Ovary (tissue), 9 donors: Measurements from ENCODE around the gene PARD3. TPM values are rescaled to one million over a fixed set of nuclear protein-coding genes. Genes with fewer than 3 reads are reported as not detected.

Experiments used
- DNase-seq, 5 donors: peaks; one replicate each; pipeline ENCODE4 v3.0.0-alpha.2; 2019 to 2020
- H3K27ac ChIP-seq, 2 donors: fragments of 200-600 bp; one replicate each; pipeline versions ENCODE4 v1.5.1 to v1.8.0; 2019 to 2022
- H3K27me3 ChIP-seq: fragments of 200-600 bp; one replicate; pipeline ENCODE4 v1.8.0; 2022
- H3K36me3 ChIP-seq: fragments of 200-600 bp; sonication (generic); one replicate; pipeline ENCODE4 v1.5.1; 2019
- H3K4me1 ChIP-seq: one replicate; pipeline ENCODE4 v1.8.1; 2013; ENCODE audit warnings: mild to moderate bottlenecking, moderate library complexity; ENCODE audit not compliant: insufficient read depth
- H3K4me3 ChIP-seq: fragments of 200-600 bp; sonication (generic); one replicate; pipeline ENCODE4 v1.5.1; 2017
- H3K9me3 ChIP-seq, 2 donors: fragments of 200-600 bp in 1 of 2; sonication (generic) in 1 of 2; one replicate each; pipeline versions ENCODE4 v1.5.1 to v1.8.1; 2013 to 2019; ENCODE audit warnings: mild to moderate bottlenecking in 1 of 2, moderate library complexity in 1 of 2
- EP300 ChIP-seq: sonication (generic); formaldehyde crosslinking; IDR thresholded peaks from one replicate; pipeline ENCODE4 v1.6.1; 2017; ENCODE audit warnings: antibody characterized with exemption
- POLR2A ChIP-seq: fragments of 450-650 bp; IDR thresholded peaks from one replicate; pipeline ENCODE4 v1.6.1; 2017; ENCODE audit warnings: antibody characterized with exemption, mild to moderate bottlenecking, moderate library complexity
- WGBS, 3 donors: extraction: QIAGEN DNeasy Blood & Tissue Kit in 1 of 3; methylation state at CpG; one replicate each; pipeline versions ENCODE4 v1.1.5 to v1.1.7; 2013 to 2017; 5-methylcytosine and 5-hydroxymethylcytosine counted together
- intact Hi-C, 4 donors: fragments of 100-400 bp; cut with DNase I; formaldehyde crosslinking; loops; one replicate each; pipeline versions ENCODE4 v1.11.0 to v1.15.1; 2022 to 2023
- polyA plus RNA-seq, 2 donors: library from polyadenylated mRNA; stranded (reverse); fragments of 200-250 nt in 1 of 2; fragments of 350-450 nt in 1 of 2; fragmentation: Illumina TruSeq in 1 of 2; extraction: RNeasy Lipid Tissue Mini Kit (QIAGEN cat#74804) in 1 of 2; gene quantifications; one replicate each; pipeline ENCODE4 v1.2.3, GENCODE V29; 2013 to 2014
- total RNA-seq, 7 donors: library from RNA; depleted of rRNA in 2 of 7; stranded (reverse); fragments of >200 nt in 2 of 7; fragmentation: NEBNext Ultra II Directional in 3 of 7; extraction: Animal tissue kit (Norgen Biotek cat#: 25700) in 3 of 7; gene quantifications; one replicate each; pipeline versions ENCODE4 v1.1.0 to v1.2.4, GENCODE V29; 2016 to 2023
- TF ChIP-seq, protein P1 (sequence below), 3 donors: fragments of 450-650 bp in 2 of 3; fragments of 200-600 bp in 1 of 3; IDR thresholded peaks; one replicate each; pipeline versions ENCODE4 v1.5.1 to v1.8.0; 2016 to 2022; ENCODE audit warnings: antibody characterized with exemption in 3 of 3, mild to moderate bottlenecking in 1 of 3
- donor health status: DM: no; HTN: no; CAD: no; lungs with moderate emphysema.
- donor health status: DM: no; HTN: no; CAD: no.
- donor health status: Bipolar disorder and iron deficiency.
- donor health status: DM: yes; HTN: yes; CAD: no.
- donor health status: DM: no; HTN: no; CAD: no.
- donor health status: DM: yes; HTN: yes; CAD: no.

The PARD3 gene
- total and polyA plus RNA-seq, 9 donors = 31.8 to 92.3 (median 67.1) TPM

DNA sequence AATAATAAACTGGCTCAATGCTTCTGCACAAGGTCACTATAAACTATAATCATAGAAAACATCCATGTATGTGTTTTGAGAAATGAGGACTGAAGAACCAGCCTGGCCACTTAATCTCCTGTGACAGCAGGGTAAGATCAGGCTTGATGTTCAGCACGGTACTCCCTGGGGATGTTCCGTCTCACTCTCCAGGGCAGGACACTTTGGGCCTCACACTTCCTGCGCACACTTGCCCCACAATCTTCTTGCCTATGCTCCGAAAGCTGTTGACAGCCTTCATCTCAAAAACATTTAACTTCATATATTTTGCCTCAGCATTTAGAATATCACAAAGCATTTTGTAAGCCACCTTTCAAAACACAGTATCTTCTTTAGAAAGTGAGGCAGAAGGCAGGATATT, 92.7 kb downstream of the PARD3 start:
- no peak overlapping the region for H3K27ac ChIP-seq
- no peak for DNase-seq
- H3K4me1 ChIP-seq = peaks cover 13% of the 10 kb centered on the region
- WGBS, 3 donors = 80 to 84% (median 82%) methylated on average over 4 of the region's 4 CpGs
- no peaks in the 10 kb centered on the region for H3K27me3 ChIP-seq
- no peaks in the 10 kb centered on the region for H3K9me3 ChIP-seq
- intact Hi-C loops = loop anchor here in 1 of 4 donors (10.0 kb wide), 1 partner anchor 302 kb away; no protein-coding TSS in a partner anchor
- H3K4me3 ChIP-seq = no peak overlapping the region
- no peak for TF ChIP-seq POLR2A
- TF ChIP-seq EP300 = no peak
- H3K36me3 ChIP-seq = no peaks in the 10 kb centered on the region

DNA sequence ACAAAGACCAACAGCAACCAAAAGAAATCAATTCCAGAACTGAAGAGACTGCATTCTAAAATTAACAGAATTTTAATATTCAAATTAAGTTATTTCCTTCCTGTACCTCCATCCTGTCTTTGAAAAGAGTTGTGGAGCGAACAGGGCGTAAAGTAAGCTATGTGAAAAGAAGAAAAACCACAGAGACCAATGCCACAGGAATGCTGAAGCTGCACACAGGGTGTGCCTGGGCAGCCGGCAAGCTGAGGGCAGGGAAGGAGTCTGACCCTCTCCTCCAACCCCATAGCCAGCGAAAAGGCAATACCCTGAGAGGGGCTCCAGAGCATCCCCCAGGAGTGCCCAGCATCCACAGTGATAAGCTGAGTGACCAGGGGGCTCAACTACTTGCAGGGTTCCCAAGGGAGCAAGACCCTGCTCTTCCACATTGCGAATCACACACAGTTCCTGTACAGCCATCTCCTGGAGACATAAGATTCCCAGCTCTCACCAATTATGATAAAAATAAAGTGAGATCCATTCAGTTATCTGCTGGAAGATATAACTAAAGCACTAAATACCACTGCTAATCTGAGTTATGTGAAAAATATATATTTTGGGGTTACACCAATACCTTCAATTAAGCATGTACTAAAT, 93.8 kb downstream of the PARD3 start:
- Histone ChIP-seq H3K27ac (no peak overlapping the region), H3K36me3 (no peaks in the 10 kb centered on the region), H3K9me3 (no peaks in the 10 kb centered on the region), H3K4me1 (peaks cover 11% of the 10 kb centered on the region), H3K27me3 (no peaks in the 10 kb centered on the region), H3K4me3 (no peak overlapping the region)
- intact Hi-C loops = loop anchor here in 1 of 4 donors (10.0 kb wide), 1 partner anchor 303 kb away; no protein-coding TSS in a partner anchor
- WGBS, 3 donors = 71 to 76% (median 71%) methylated on average over 5 of the region's 5 CpGs
- DNase-seq = no peak
- TF ChIP-seq, protein P1, sequence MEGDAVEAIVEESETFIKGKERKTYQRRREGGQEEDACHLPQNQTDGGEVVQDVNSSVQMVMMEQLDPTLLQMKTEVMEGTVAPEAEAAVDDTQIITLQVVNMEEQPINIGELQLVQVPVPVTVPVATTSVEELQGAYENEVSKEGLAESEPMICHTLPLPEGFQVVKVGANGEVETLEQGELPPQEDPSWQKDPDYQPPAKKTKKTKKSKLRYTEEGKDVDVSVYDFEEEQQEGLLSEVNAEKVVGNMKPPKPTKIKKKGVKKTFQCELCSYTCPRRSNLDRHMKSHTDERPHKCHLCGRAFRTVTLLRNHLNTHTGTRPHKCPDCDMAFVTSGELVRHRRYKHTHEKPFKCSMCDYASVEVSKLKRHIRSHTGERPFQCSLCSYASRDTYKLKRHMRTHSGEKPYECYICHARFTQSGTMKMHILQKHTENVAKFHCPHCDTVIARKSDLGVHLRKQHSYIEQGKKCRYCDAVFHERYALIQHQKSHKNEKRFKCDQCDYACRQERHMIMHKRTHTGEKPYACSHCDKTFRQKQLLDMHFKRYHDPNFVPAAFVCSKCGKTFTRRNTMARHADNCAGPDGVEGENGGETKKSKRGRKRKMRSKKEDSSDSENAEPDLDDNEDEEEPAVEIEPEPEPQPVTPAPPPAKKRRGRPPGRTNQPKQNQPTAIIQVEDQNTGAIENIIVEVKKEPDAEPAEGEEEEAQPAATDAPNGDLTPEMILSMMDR (IDR thresholded peaks at IDR 0.05) = no peak
- TF ChIP-seq EP300 (no peak), POLR2A (no peak)

DNA sequence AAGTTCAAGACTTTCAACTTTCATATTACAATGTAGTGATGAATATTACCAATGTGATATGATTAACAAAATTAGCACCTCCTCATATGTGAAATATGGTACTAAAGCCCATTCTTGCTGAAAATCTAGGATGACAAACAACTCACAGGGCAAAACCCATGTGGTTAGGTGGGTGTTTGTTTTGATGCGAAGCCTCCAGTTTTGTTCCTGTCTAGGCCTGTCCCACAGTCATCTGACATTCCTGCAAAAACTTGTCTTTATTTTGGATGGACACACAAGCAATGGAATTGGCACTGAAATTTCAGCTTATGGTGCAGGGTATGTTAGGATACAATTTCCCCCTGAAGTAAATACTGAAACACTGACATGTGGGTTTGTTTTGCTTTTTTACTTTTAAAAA, 95.3 kb downstream of the PARD3 start:
- Histone ChIP-seq H3K36me3 (no peaks in the 10 kb centered on the region), H3K4me3 (no peak overlapping the region), H3K27me3 (no peaks in the 10 kb centered on the region), H3K9me3 (no peaks in the 10 kb centered on the region), H3K4me1 (peaks cover 14% of the 10 kb centered on the region), H3K27ac (no peak overlapping the region)
- no peak for TF ChIP-seq POLR2A
- TF ChIP-seq, protein P1 (IDR thresholded peaks at IDR 0.05) = no peak
- TF ChIP-seq EP300 = no peak
- DNase-seq = no peak
- WGBS, 3 donors = 95 to 100% (median 97%) methylated on average over 1 of the region's 1 CpG
- intact Hi-C loops = loop anchor here in 2 of 4 donors (10.0 kb wide), 2 partner anchors 55 to 305 kb away; no protein-coding TSS in a partner anchor

DNA sequence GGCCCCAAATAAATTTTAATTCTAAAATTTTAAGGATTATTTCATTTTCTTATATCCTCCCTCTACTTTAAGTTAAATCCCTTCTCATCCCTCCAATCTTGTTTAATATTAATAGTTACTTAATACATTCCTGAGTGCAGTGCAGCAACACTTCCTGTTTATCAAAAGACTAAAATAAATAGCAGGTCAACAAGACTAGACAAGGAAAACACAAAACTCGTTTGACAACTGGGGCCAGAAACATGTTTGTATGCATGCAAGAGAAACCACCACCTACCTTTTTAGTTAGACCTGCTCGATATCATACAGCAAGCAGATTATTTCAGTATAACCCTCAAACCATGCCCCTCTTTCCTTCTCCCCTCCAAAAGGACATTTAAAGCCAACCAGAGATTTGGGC, 95.8 kb downstream of the PARD3 start:
- TF ChIP-seq, protein P1 (IDR thresholded peaks at IDR 0.05) = no peak
- no peak for TF ChIP-seq EP300
- no peak for TF ChIP-seq POLR2A
- intact Hi-C loops = loop anchor here in 1 of 4 donors (10.0 kb wide), 1 partner anchor 55 kb away; no protein-coding TSS in a partner anchor
- 41 to 51% (median 42%) methylated on average over 2 of the region's 2 CpGs for WGBS, 3 donors
- H3K4me3 ChIP-seq = no peak overlapping the region
- no peaks in the 10 kb centered on the region for H3K27me3 ChIP-seq
- H3K36me3 ChIP-seq = no peaks in the 10 kb centered on the region
- no peak for DNase-seq
- H3K27ac ChIP-seq = no peak overlapping the region
- H3K4me1 ChIP-seq = peaks cover 14% of the 10 kb centered on the region
- no peaks in the 10 kb centered on the region for H3K9me3 ChIP-seq

DNA sequence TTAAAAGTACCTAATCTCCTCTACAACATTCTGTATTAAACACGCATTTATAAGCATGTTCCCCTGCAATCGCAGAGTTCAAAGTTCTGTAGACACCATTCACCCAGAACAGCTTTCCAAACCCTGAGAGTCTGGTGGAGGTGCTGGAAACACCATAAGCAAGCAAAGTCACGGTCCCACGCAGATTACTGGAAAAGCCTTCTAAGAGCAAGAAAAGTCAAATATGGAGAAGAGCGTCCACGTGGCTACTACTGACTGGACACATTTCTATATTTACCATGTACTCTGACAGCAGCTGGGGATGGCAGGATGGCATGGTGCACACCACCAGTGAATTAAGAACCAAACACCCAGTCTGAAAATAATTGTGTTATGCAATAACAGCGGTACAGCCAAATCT, 97.7 kb downstream of the PARD3 start:
- Histone ChIP-seq H3K27me3 (no peaks in the 10 kb centered on the region), H3K9me3 (no peaks in the 10 kb centered on the region), H3K4me3 (no peak overlapping the region), H3K4me1 (peaks cover 17% of the 10 kb centered on the region), H3K27ac (no peak overlapping the region), H3K36me3 (no peaks in the 10 kb centered on the region)
- intact Hi-C loops = loop anchor here in 1 of 4 donors (10.0 kb wide), 1 partner anchor 53 kb away; no protein-coding TSS in a partner anchor
- 87 to 92% (median 91%) methylated on average over 7 of the region's 7 CpGs for WGBS, 3 donors
- no peak for TF ChIP-seq EP300
- TF ChIP-seq POLR2A = no peak
- TF ChIP-seq, protein P1 (IDR thresholded peaks at IDR 0.05) = no peak
- no peak for DNase-seq
